ENCODE results near the gene DDX11. TPM values are rescaled to one million over a fixed set of nuclear protein-coding genes. Genes with fewer than 3 reads are reported as not detected.

The DDX11 gene
- total RNA-seq = 100 to 1,000 TPM; 119 to 130 TPM

GRCh38 chr12:31073527-31074332 lies at the start of gene DDX11:
TSS of gene DDX11 (plus strand) at chr12:31073860. CDS start at chr12:31078394, 4,534 bp downstream.

Other genes starting within 250 kb of the DDX11 start
- gene TSPAN11, start 147.1 kb upstream of the DDX11 start, total RNA-seq = not detected

Data from activated naive CD4-positive, alpha-beta T cell treated with anti-CD3 and anti-CD28 coated beads, Interleukin-2, amount 10 ng/mL, durations not matched to agents 5 hours and 36 hours (primary cell).